Upper lobe of right lung (tissue), 1 donor: ENCODE results near the gene GALNT2. TPM values are rescaled to one million over a fixed set of nuclear protein-coding genes. Genes with fewer than 3 reads are reported as not detected.

Experiments
- ATAC-seq: fragments of 200-7000 bp; cut with Tn5 transposase; one replicate; pipeline ENCODE4 v1.9.1; 2020; ENCODE audit warnings: mild to moderate bottlenecking, moderate library complexity
- DNase-seq: peaks from one replicate; pipeline ENCODE4 v3.0.0-alpha.2; 2020
- H3K27ac ChIP-seq: fragments of 200-600 bp; one replicate; pipeline ENCODE4 v1.8.0; 2022
- H3K27me3 ChIP-seq: fragments of 200-600 bp; one replicate; pipeline ENCODE4 v1.8.0; 2022; ENCODE audit warnings: mild to moderate bottlenecking
- H3K36me3 ChIP-seq: fragments of 200-600 bp; one replicate; pipeline ENCODE4 v1.8.0; 2022
- H3K4me1 ChIP-seq: fragments of 200-600 bp; one replicate; pipeline ENCODE4 v1.8.0; 2022
- H3K4me3 ChIP-seq: fragments of 200-600 bp; one replicate; pipeline ENCODE4 v1.8.0; 2022; ENCODE audit warnings: mild to moderate bottlenecking
- H3K9me3 ChIP-seq: fragments of 200-600 bp; one replicate; pipeline ENCODE4 v1.8.0; 2022
- intact Hi-C: fragments of 100-400 bp; cut with DNase I; formaldehyde crosslinking; loops from one replicate; pipeline ENCODE4 v1.11.0; 2022
- total RNA-seq: library from RNA; stranded (reverse); fragmentation: NEBNext Ultra II Directional; extraction: Animal tissue kit (Norgen Biotek cat#: 25700); gene quantifications from one replicate; pipeline ENCODE4 v1.2.1, GENCODE V29; 2021
- TF ChIP-seq, protein P1 (sequence below): fragments of 200-600 bp; IDR thresholded peaks from one replicate; pipeline ENCODE4 v1.8.0; 2022; ENCODE audit warnings: antibody characterized with exemption
- donor health status: DM: no; HTN: yes; CAD: no; lungs with severe emphysema.

The GALNT2 gene
- total RNA-seq, 1 donor from 2014 or later = 55.1 TPM

DNA sequence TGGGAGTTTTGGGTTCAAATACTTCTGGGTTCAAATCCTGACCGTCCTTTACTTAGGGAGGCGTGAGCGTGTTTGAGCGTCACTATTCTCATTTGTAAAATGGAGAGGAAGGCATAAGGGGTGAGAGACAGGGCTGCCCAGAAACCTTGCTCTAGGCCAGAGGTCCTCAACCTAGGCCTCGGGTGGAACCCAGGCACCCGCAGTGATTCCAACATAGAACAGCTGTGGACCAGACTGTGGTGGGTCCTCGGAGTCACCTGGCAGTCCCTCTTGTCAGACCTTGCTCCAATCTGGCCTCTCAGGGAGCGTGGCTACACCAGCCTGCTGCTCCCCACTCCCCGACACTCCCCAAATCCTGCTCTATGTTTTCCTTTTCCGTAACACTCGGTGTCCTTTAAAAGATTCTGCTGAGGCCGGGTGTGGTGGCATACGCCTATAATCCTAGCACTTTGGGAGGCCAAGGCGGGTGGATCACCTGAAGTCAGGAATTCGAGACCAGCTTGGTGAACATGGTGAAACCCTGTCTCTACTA, 242.7 kb downstream of the GALNT2 start:
- ATAC-seq (no peak), DNase-seq (peak; percentile 43)
- TF ChIP-seq, protein P1, sequence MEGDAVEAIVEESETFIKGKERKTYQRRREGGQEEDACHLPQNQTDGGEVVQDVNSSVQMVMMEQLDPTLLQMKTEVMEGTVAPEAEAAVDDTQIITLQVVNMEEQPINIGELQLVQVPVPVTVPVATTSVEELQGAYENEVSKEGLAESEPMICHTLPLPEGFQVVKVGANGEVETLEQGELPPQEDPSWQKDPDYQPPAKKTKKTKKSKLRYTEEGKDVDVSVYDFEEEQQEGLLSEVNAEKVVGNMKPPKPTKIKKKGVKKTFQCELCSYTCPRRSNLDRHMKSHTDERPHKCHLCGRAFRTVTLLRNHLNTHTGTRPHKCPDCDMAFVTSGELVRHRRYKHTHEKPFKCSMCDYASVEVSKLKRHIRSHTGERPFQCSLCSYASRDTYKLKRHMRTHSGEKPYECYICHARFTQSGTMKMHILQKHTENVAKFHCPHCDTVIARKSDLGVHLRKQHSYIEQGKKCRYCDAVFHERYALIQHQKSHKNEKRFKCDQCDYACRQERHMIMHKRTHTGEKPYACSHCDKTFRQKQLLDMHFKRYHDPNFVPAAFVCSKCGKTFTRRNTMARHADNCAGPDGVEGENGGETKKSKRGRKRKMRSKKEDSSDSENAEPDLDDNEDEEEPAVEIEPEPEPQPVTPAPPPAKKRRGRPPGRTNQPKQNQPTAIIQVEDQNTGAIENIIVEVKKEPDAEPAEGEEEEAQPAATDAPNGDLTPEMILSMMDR = no peak
- H3K27ac ChIP-seq = no peak overlapping the region
- H3K4me3 ChIP-seq = no peak overlapping the region
- no peaks in the 10 kb centered on the region for H3K36me3 ChIP-seq
- intact Hi-C loops = loop anchor here (10.0 kb wide), 1 partner anchor 645 kb away; no protein-coding TSS in a partner anchor
- H3K9me3 ChIP-seq = no peaks in the 10 kb centered on the region
- H3K27me3 ChIP-seq = no peaks in the 10 kb centered on the region
- H3K4me1 ChIP-seq = no peaks in the 10 kb centered on the region

DNA sequence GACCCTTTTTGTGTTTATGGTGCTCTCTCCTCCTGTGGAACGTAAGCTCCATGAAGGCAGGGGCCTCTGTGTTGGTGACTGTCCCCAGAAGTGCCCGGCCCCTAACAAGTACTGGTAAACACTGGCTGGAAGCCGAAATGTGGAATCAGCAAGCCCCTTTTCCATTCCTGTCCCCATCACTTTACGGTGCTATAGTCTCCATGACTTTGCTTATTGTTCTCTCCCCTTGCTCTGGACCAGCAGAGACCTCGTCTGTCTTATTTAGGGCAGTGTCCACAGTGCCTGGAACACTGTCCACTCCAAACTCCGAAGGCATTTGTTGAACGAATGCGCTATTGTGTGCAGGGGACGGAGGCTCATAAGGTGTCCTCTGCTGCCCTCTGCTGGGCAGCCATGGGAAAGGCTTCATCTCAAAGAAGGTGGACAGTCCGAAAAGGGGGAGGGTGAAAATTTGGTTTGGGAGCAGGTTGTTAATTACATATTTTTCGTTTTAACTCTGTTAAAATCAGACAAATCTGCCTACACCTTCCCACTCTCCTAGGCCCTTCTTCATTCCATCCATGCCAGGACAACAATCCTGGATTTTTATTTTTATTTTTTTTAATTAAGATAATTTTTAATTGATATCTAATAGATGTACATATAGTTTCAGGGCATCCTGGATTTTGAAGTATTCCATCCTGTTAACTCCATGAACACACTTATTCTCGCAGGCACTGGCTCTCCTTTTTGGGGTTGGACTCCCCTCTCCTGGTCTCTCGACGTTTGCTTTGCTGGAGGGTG, 243.5 kb downstream of the GALNT2 start:
- peak; percentile 78 for DNase-seq
- intact Hi-C loops = loop anchor here (10.0 kb wide), 1 partner anchor 646 kb away; no protein-coding TSS in a partner anchor
- H3K27ac ChIP-seq = no peak overlapping the region

DNA sequence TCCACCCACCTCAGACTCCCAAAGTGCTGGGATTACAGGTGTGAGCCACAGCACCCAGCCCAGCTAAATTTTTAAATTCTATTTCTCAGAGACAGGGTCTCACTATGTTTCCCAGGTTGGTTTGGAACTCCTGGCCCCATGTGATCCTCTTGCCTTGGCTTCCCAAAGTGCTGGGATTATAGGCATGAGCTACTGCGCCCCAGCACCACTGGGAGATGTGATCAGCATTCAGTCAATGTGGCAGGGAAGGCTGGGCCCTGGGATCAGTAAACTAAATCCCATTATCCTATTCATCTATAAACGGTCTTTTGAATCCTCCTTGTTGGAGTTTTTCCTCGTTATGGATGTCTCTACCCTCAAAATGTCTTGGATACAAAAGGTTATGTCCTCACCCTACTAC, 245.6 kb downstream of the GALNT2 start:
- no peak for ATAC-seq
- H3K4me3 ChIP-seq = no peak overlapping the region
- intact Hi-C loops = loop anchor here (10.0 kb wide), 1 partner anchor 648 kb away; no protein-coding TSS in a partner anchor

More for the DNA sequence above, 243.5 kb downstream of the GALNT2 start:
- no peaks in the 10 kb centered on the region for H3K9me3 ChIP-seq
- no peaks in the 10 kb centered on the region for H3K4me1 ChIP-seq
- peak; percentile 95 for ATAC-seq
- no peaks in the 10 kb centered on the region for H3K27me3 ChIP-seq
- H3K36me3 ChIP-seq = no peaks in the 10 kb centered on the region
- TF ChIP-seq, protein P1 = peak; percentile 90
- H3K4me3 ChIP-seq = no peak overlapping the region

DNA sequence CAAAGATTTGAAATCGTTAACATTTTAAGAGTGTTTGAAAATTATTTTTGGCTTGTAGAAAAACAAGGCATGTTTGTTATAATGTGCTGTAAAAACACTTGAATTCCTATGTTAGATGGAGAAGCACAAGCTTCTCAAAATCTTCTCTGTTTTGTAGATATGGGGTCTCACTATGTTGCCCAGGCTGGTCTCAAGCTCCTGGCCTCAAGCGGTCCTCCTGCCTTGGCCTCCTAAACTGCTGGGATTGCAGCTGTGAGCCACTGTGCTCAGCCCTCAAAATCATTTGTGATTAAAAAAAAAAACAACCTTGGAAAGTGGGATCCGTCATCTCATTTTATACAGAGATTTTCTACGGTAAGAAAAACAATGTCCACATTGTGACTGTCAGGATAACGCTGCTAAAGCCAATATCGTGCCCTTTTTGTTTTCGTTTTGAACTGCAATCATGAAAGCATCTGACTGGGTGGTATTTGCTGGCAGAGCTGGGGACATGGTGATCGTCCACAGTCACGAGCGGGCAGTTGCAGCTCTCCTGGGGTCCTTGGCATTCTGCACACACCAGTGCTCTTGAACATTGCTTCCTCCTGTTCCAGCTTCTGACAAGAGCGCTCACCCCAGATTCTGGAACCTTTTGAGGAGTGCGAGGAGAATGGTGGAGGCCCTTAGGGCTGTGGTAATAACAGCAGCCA, 246.6 kb downstream of the GALNT2 start:
- no peaks in the 10 kb centered on the region for H3K9me3 ChIP-seq
- H3K27me3 ChIP-seq = no peaks in the 10 kb centered on the region
- H3K4me3 ChIP-seq = no peak overlapping the region
- intact Hi-C loops = loop anchor here (10.0 kb wide), 1 partner anchor 649 kb away; no protein-coding TSS in a partner anchor
- no peaks in the 10 kb centered on the region for H3K4me1 ChIP-seq
- no peaks in the 10 kb centered on the region for H3K36me3 ChIP-seq
- DNase-seq (no peak), ATAC-seq (no peak)
- TF ChIP-seq, protein P1 = no peak
- H3K27ac ChIP-seq = no peak overlapping the region

More for the DNA sequence above, 245.6 kb downstream of the GALNT2 start:
- Histone ChIP-seq H3K36me3 (no peaks in the 10 kb centered on the region), H3K27me3 (no peaks in the 10 kb centered on the region), H3K27ac (no peak overlapping the region), H3K9me3 (no peaks in the 10 kb centered on the region), H3K4me1 (no peaks in the 10 kb centered on the region)
- TF ChIP-seq, protein P1 = no peak
- no peak for DNase-seq

DNA sequence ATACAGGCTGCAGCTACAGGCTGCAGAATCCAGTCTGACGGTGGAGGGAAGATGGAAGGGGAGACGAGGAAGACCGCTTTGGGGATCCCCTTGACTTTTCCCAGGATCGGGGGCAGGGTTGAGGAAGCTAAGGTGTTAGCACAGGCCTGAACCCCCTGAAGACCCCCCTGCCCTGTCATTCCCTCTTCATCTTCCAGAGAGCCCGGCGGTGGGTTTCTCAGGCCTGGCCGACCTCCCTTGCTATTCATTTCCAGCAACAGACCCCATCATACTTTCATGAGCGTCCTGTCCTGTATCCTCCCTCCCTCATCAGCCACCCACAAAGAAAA, 247.1 kb downstream of the GALNT2 start:
- intact Hi-C loops = loop anchor here (10.0 kb wide), 1 partner anchor 649 kb away; no protein-coding TSS in a partner anchor
- H3K4me1 ChIP-seq = no peaks in the 10 kb centered on the region
- H3K27me3 ChIP-seq = no peaks in the 10 kb centered on the region
- H3K9me3 ChIP-seq = no peaks in the 10 kb centered on the region
- DNase-seq (no peak), ATAC-seq (no peak)
- TF ChIP-seq, protein P1 = no peak
- H3K36me3 ChIP-seq = no peaks in the 10 kb centered on the region
- no peak overlapping the region for H3K4me3 ChIP-seq
- no peak overlapping the region for H3K27ac ChIP-seq
